OCI-LY1 (cell line): ENCODE measurements around the gene NETO1.

ENCODE experiments used
- H2AFZ ChIP-seq: fragments of 200-600 bp; sonication (generic), shearing (Covaris generic); 2 replicates; pipeline ENCODE4 v1.6.0; 2014; ENCODE audit warnings: antibody characterized with exemption, mild to moderate bottlenecking, low read length
- H3F3A ChIP-seq: fragments of 200-600 bp; sonication (generic), shearing (Covaris generic); 2 replicates; pipeline ENCODE4 v1.6.0; 2014; ENCODE audit warnings: mild to moderate bottlenecking, antibody characterized with exemption, low read length, moderate library complexity; ENCODE audit not compliant: insufficient read depth
- H3K27ac ChIP-seq: fragments of 200-600 bp; sonication (generic); 2 replicates; pipeline ENCODE4 v1.5.1; 2014; ENCODE audit warnings: low read length, mixed run types, mild to moderate bottlenecking, low read depth; ENCODE audit not compliant: poor library complexity, severe bottlenecking
- H3K27me3 ChIP-seq: fragments of 200-600 bp; sonication (generic); 2 replicates; pipeline ENCODE4 v1.6.0; 2014; ENCODE audit warnings: antibody characterized with exemption, mild to moderate bottlenecking, low read length, moderate library complexity; ENCODE audit not compliant: insufficient read depth
- H3K36me3 ChIP-seq: fragments of 200-600 bp; sonication (generic); 2 replicates; pipeline ENCODE4 v1.6.1; 2014; ENCODE audit warnings: mild to moderate bottlenecking, antibody characterized with exemption, low read length, moderate library complexity, mixed read lengths; ENCODE audit not compliant: insufficient read depth
- H3K4me1 ChIP-seq: fragments of 200-600 bp; sonication (generic); 2 replicates; pipeline ENCODE4 v1.5.1; 2014; ENCODE audit warnings: mild to moderate bottlenecking, low read length, moderate library complexity; ENCODE audit not compliant: insufficient read depth, severe bottlenecking
- H3K4me2 ChIP-seq: fragments of 200-600 bp; sonication (generic), shearing (Covaris generic); 2 replicates; pipeline ENCODE4 v1.6.1; 2014; ENCODE audit warnings: low read length
- H3K4me3 ChIP-seq: fragments of 200-600 bp; sonication (generic); 2 replicates; pipeline ENCODE4 v1.5.1; 2014; ENCODE audit warnings: low read length, low read depth, mild to moderate bottlenecking, mixed read lengths; ENCODE audit not compliant: poor library complexity, severe bottlenecking
- H3K79me2 ChIP-seq: fragments of 200-600 bp; shearing (Covaris generic); 2 replicates; pipeline ENCODE4 v1.6.1; 2016; ENCODE audit warnings: mixed run types, low read length, mixed read lengths; ENCODE audit not compliant: insufficient read depth
- H3K9ac ChIP-seq: fragments of 200-600 bp; sonication (generic), shearing (Covaris generic); 2 replicates; pipeline ENCODE4 v1.6.1; 2014; ENCODE audit warnings: mild to moderate bottlenecking, low read length, mixed read lengths
- H3K9me2 ChIP-seq: fragments of 200-600 bp; sonication (generic), shearing (Covaris generic); 2 replicates; pipeline ENCODE4 v1.6.1; 2014; ENCODE audit warnings: low read depth, mild to moderate bottlenecking, low read length, mixed read lengths
- H3K9me3 ChIP-seq: fragments of 200-600 bp; shearing (Covaris generic); 2 replicates; pipeline ENCODE4 v1.6.1; 2014; ENCODE audit warnings: low read length, mixed read lengths
- H4K20me1 ChIP-seq: fragments of 200-600 bp; sonication (generic), shearing (Covaris generic); 2 replicates; pipeline ENCODE4 v1.6.0; 2016; ENCODE audit warnings: mild to moderate bottlenecking, low read length; ENCODE audit not compliant: insufficient read depth
- CTCF ChIP-seq: fragments of 200-600 bp; sonication (generic), shearing (Covaris generic); IDR thresholded peaks from 2 replicates; pipeline ENCODE4 v1.5.1; 2017; ENCODE audit warnings: mild to moderate bottlenecking, antibody characterized with exemption, low read length, moderate library complexity, mixed read lengths
- EZH2 ChIP-seq: fragments of 200-600 bp; sonication (generic), shearing (Covaris generic); IDR thresholded peaks from 2 replicates; pipeline ENCODE4 v1.8.0; 2017; ENCODE audit warnings: borderline replicate concordance, mixed run types, mild to moderate bottlenecking, antibody characterized with exemption, low read length, moderate library complexity, mixed read lengths

Gene NETO1

GRCh38 chr18:72721330-72721729, 146.5 kb downstream of the NETO1 start:
- Histone ChIP-seq H3K9me3 (no peaks in the 10 kb centered on the region), H2AFZ (no peak overlapping the region), H3K4me3 (no peak overlapping the region), H3K27me3 (no peaks in the 10 kb centered on the region), H3K27ac (no peak overlapping the region), H3K79me2 (no peaks in the 10 kb centered on the region), H3K36me3 (no peaks in the 10 kb centered on the region), H3K9me2 (no peaks in the 10 kb centered on the region), H4K20me1 (no peaks in the 10 kb centered on the region), H3K9ac (no peak overlapping the region), H3K4me2 (no peak overlapping the region), H3F3A (no peaks in the 10 kb centered on the region), H3K4me1 (no peaks in the 10 kb centered on the region)
- TF ChIP-seq EZH2 (no peak), CTCF (no peak)

GRCh38 chr18:72720116-72720515, 147.7 kb downstream of the NETO1 start:
- Histone ChIP-seq H3K27ac (no peak overlapping the region), H3K4me2 (no peak overlapping the region), H3K36me3 (no peaks in the 10 kb centered on the region), H3K4me3 (no peak overlapping the region), H3K27me3 (no peaks in the 10 kb centered on the region), H3F3A (no peaks in the 10 kb centered on the region), H3K9ac (no peak overlapping the region), H2AFZ (no peak overlapping the region), H3K4me1 (no peaks in the 10 kb centered on the region), H3K79me2 (no peaks in the 10 kb centered on the region), H4K20me1 (no peaks in the 10 kb centered on the region), H3K9me3 (no peaks in the 10 kb centered on the region), H3K9me2 (no peaks in the 10 kb centered on the region)
- no peak for TF ChIP-seq EZH2
- TF ChIP-seq CTCF: no peak

- TF ChIP-seq CTCF: no peak
- TF ChIP-seq EZH2: no peak
- Histone ChIP-seq H4K20me1 (no peaks in the 10 kb centered on the region), H3F3A (no peaks in the 10 kb centered on the region), H3K4me3 (no peak overlapping the region), H3K27ac (no peak overlapping the region), H3K4me2 (no peak overlapping the region), H3K27me3 (no peaks in the 10 kb centered on the region), H3K36me3 (no peaks in the 10 kb centered on the region), H2AFZ (no peak overlapping the region), H3K9me2 (no peaks in the 10 kb centered on the region), H3K9me3 (no peaks in the 10 kb centered on the region), H3K79me2 (no peaks in the 10 kb centered on the region), H3K4me1 (no peaks in the 10 kb centered on the region), H3K9ac (no peak overlapping the region)
Measured at GRCh38 chr18:72704202-72704601, 163.6 kb downstream of the NETO1 start.
